GM21528 (cell line): ENCODE results near the gene RPUSD1.

ENCODE experiments used
- ATAC-seq: cut with Tn5 transposase; IDR thresholded peaks from one replicate; pipeline ENCODE4 v1.9.1; 2021; ENCODE audit warnings: mild to moderate bottlenecking, moderate library complexity; ENCODE audit not compliant: unreplicated experiment, low FRiP score

The RPUSD1 gene

GRCh38 chr16:819336-820043 lies 31.3 kb upstream of the RPUSD1 start:
- no peak for ATAC-seq

- no peak for ATAC-seq
Measured at GRCh38 chr16:818592-818991, 30.4 kb upstream of the RPUSD1 start.

- ATAC-seq = no peak
Measured at GRCh38 chr16:818132-818531, 30.0 kb upstream of the RPUSD1 start.

GRCh38 chr16:817001-817906 lies 29.1 kb upstream of the RPUSD1 start:
- ATAC-seq = no peak

GRCh38 chr16:815861-816260 lies 27.7 kb upstream of the RPUSD1 start:
- no peak for ATAC-seq

GRCh38 chr16:814974-815373 lies 26.8 kb upstream of the RPUSD1 start:
- ATAC-seq = no peak

- no peak for ATAC-seq
Measured at GRCh38 chr16:813916-814412, 25.8 kb upstream of the RPUSD1 start.

- no peak for ATAC-seq
Measured at GRCh38 chr16:813204-813915, 25.2 kb upstream of the RPUSD1 start.

- ATAC-seq = no peak
Measured at GRCh38 chr16:808085-808386, 19.9 kb upstream of the RPUSD1 start.

GRCh38 chr16:807347-808084 lies 19.3 kb upstream of the RPUSD1 start:
- ATAC-seq = peak; percentile 71

- ATAC-seq = no peak
Measured at GRCh38 chr16:805474-805873, 17.3 kb upstream of the RPUSD1 start.

GRCh38 chr16:804193-805048 lies 16.2 kb upstream of the RPUSD1 start:
- ATAC-seq = no peak

- no peak for ATAC-seq
Measured at GRCh38 chr16:803754-804080, 15.5 kb upstream of the RPUSD1 start.

- ATAC-seq = no peak
Measured at GRCh38 chr16:802914-803753, 15.0 kb upstream of the RPUSD1 start.

- no peak for ATAC-seq
Measured at GRCh38 chr16:802461-802860, 14.3 kb upstream of the RPUSD1 start.

GRCh38 chr16:801584-802363 lies 13.6 kb upstream of the RPUSD1 start:
- ATAC-seq = no peak

- no peak for ATAC-seq
Measured at GRCh38 chr16:800834-801511, 12.8 kb upstream of the RPUSD1 start.
